Stimulated activated effector memory CD8-positive, alpha-beta T cell treated with anti-CD3 and anti-CD28 coated beads, Interleukin-12 subunit alpha, Interleukin-12 subunit beta, amount 100 ng/mL, for 72 hours (primary cell): ENCODE measurements around the gene WFS1.

Source experiments
- ATAC-seq: fragments of 150-1000 bp; cut with Tn5 transposase; 2 replicates; pipeline ENCODE4 v1.10.0; 2021
- DNase-seq, 2 donors: peaks; one replicate each; pipeline ENCODE4 v3.0.0; 2021 to 2022; ENCODE audit warnings: low spot score in 2 of 2
- H3K27ac Mint-ChIP-seq: one replicate; pipeline ENCODE4 v1.8.0; 2022; ENCODE audit warnings: mild to moderate bottlenecking, mixed read lengths
- H3K36me3 Mint-ChIP-seq: one replicate; pipeline ENCODE4 v1.8.0; 2022; ENCODE audit warnings: mild to moderate bottlenecking, mixed read lengths
- H3K4me1 Mint-ChIP-seq: one replicate; pipeline ENCODE4 v1.8.0; 2022; ENCODE audit warnings: mixed read lengths
- H3K4me3 Mint-ChIP-seq: one replicate; pipeline ENCODE4 v1.8.0; 2022; ENCODE audit warnings: mild to moderate bottlenecking, mixed read lengths
- H3K9me3 Mint-ChIP-seq: one replicate; pipeline ENCODE4 v1.8.0; 2022; ENCODE audit warnings: mixed read lengths

WFS1 gene

GRCh38 chr4:6269616-6270511 is at the start of gene WFS1:
TSS of gene WFS1 (plus strand) at chr4:6269850. CDS start at chr4:6277456, 7,606 bp downstream.
- H3K4me1 Mint-ChIP-seq = peaks cover 24% of the 10 kb centered on the region
- H3K27ac Mint-ChIP-seq = no peak within 1 kb of the TSS
- ATAC-seq = peak; percentile 100
- no peaks in the 10 kb centered on the region for H3K9me3 Mint-ChIP-seq
- peak; percentile 96 to 98 for DNase-seq
- no peaks in the 10 kb centered on the region for H3K36me3 Mint-ChIP-seq
- H3K4me3 Mint-ChIP-seq = peak within 1 kb of the TSS; percentile 64

- Mint-ChIP-seq H3K4me1 (no peaks in the 10 kb centered on the region), H3K36me3 (no peaks in the 10 kb centered on the region), H3K27ac (no peak overlapping the region), H3K9me3 (no peaks in the 10 kb centered on the region), H3K4me3 (peak overlapping the region; percentile 35)
- ATAC-seq = no peak
- no peak for DNase-seq
Observed at GRCh38 chr4:6221301-6221850, 48.3 kb upstream of the WFS1 start.

- Mint-ChIP-seq H3K4me1 (no peaks in the 10 kb centered on the region), H3K36me3 (no peaks in the 10 kb centered on the region), H3K27ac (no peak overlapping the region), H3K9me3 (no peaks in the 10 kb centered on the region), H3K4me3 (peak overlapping the region; percentile 35)
- ATAC-seq (peak; percentile 83), DNase-seq (peak; percentile 49 to 78)
Observed at GRCh38 chr4:6221851-6222760, 47.5 kb upstream of the WFS1 start.

- DNase-seq (no peak), ATAC-seq (no peak)
- Mint-ChIP-seq H3K4me1 (no peaks in the 10 kb centered on the region), H3K36me3 (no peaks in the 10 kb centered on the region), H3K9me3 (no peaks in the 10 kb centered on the region), H3K27ac (no peak overlapping the region), H3K4me3 (no peak overlapping the region)
Observed at GRCh38 chr4:6222761-6223292, 46.8 kb upstream of the WFS1 start.

- H3K27ac Mint-ChIP-seq = no peak overlapping the region
Observed at GRCh38 chr4:6224735-6225134, 44.9 kb upstream of the WFS1 start.

GRCh38 chr4:6225469-6225868 is 44.2 kb upstream of the WFS1 start:
- ATAC-seq (no peak), DNase-seq (no peak)
- no peaks in the 10 kb centered on the region for H3K36me3 Mint-ChIP-seq
- peaks cover 9% of the 10 kb centered on the region for H3K4me1 Mint-ChIP-seq
- no peaks in the 10 kb centered on the region for H3K9me3 Mint-ChIP-seq
- H3K27ac Mint-ChIP-seq = no peak overlapping the region
- H3K4me3 Mint-ChIP-seq = no peak overlapping the region

More at GRCh38 chr4:6224735-6225134, 44.9 kb upstream of the WFS1 start:
- no peak overlapping the region for H3K4me3 Mint-ChIP-seq
- DNase-seq (no peak), ATAC-seq (no peak)
- no peaks in the 10 kb centered on the region for H3K9me3 Mint-ChIP-seq
- peaks cover 9% of the 10 kb centered on the region for H3K4me1 Mint-ChIP-seq
- H3K36me3 Mint-ChIP-seq = no peaks in the 10 kb centered on the region

GRCh38 chr4:6226506-6226905 is 43.1 kb upstream of the WFS1 start:
- no peak overlapping the region for H3K4me3 Mint-ChIP-seq
- H3K36me3 Mint-ChIP-seq = no peaks in the 10 kb centered on the region
- H3K27ac Mint-ChIP-seq = no peak overlapping the region
- no peak for ATAC-seq
- DNase-seq = no peak
- H3K4me1 Mint-ChIP-seq = peaks cover 9% of the 10 kb centered on the region
- no peaks in the 10 kb centered on the region for H3K9me3 Mint-ChIP-seq

GRCh38 chr4:6227412-6228157 is 42.1 kb upstream of the WFS1 start:
- Mint-ChIP-seq H3K9me3 (no peaks in the 10 kb centered on the region), H3K4me3 (no peak overlapping the region), H3K4me1 (peaks cover 9% of the 10 kb centered on the region), H3K36me3 (no peaks in the 10 kb centered on the region), H3K27ac (no peak overlapping the region)
- DNase-seq = no peak
- no peak for ATAC-seq

- Mint-ChIP-seq H3K27ac (peak overlapping the region; percentile 43), H3K9me3 (no peaks in the 10 kb centered on the region), H3K4me3 (no peak overlapping the region), H3K4me1 (peaks cover 9% of the 10 kb centered on the region), H3K36me3 (no peaks in the 10 kb centered on the region)
- no peak for DNase-seq
- peak; percentile 52 for ATAC-seq
Observed at GRCh38 chr4:6228158-6229067, 41.2 kb upstream of the WFS1 start.

- no peaks in the 10 kb centered on the region for H3K36me3 Mint-ChIP-seq
- H3K27ac Mint-ChIP-seq = peak overlapping the region; percentile 43
Observed at GRCh38 chr4:6229095-6229494, 40.6 kb upstream of the WFS1 start.

GRCh38 chr4:6229671-6230501 is 39.8 kb upstream of the WFS1 start:
- DNase-seq = no peak
- Mint-ChIP-seq H3K4me1 (peaks cover 9% of the 10 kb centered on the region), H3K36me3 (no peaks in the 10 kb centered on the region), H3K4me3 (no peak overlapping the region), H3K9me3 (no peaks in the 10 kb centered on the region), H3K27ac (no peak overlapping the region)
- no peak for ATAC-seq

More at GRCh38 chr4:6229095-6229494, 40.6 kb upstream of the WFS1 start:
- DNase-seq (no peak), ATAC-seq (no peak)
- Mint-ChIP-seq H3K9me3 (no peaks in the 10 kb centered on the region), H3K4me3 (no peak overlapping the region), H3K4me1 (peaks cover 9% of the 10 kb centered on the region)

- no peak for DNase-seq
- H3K9me3 Mint-ChIP-seq = no peaks in the 10 kb centered on the region
- no peak overlapping the region for H3K4me3 Mint-ChIP-seq
- H3K4me1 Mint-ChIP-seq = peaks cover 9% of the 10 kb centered on the region
- no peaks in the 10 kb centered on the region for H3K36me3 Mint-ChIP-seq
- no peak for ATAC-seq
- no peak overlapping the region for H3K27ac Mint-ChIP-seq
Observed at GRCh38 chr4:6230502-6230785, 39.2 kb upstream of the WFS1 start.
